Activated T-cell treated with anti-CD3 and anti-CD28 coated beads for 48 hours (primary cell): Measurements from ENCODE around the gene LGI4.

Experiments
- DNase-seq: peaks from one replicate; pipeline ENCODE4 v3.0.0-alpha.2; 2020; ENCODE audit warnings: low read depth

Gene LGI4

DNA sequence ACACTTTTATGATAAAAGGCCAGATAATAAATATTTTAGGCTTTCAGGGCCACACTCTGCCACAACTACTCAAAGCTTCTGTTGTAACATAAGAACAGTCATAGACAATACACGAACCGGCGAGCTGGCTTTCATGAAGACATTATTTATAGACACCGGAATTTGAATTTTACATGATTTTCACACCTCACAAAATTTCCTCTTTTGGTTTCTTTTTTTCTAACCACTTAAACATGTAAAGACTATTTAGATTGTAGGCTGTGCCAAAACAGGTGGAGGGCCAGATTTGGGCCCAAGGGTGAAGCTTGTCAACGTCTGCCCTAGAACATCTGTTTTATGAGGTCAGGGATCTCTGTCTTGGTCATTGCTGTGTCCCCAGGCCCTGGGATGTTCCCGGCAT lies 48.9 kb downstream of the LGI4 start:
- DNase-seq, result no peak

DNA sequence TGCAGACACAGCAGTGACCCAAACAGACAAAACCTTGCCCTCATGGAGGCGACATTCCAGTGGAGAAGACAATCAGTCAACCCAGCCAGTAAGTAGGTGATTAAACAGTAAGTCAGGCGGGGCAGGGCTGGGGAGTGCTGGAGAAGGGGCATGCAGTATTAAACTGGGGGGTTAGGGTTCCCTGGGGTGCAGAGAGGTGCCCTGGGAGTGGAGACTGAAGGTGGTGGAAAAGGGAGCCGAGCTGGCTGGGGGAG lies 50.4 kb downstream of the LGI4 start:
- no peak for DNase-seq

DNA sequence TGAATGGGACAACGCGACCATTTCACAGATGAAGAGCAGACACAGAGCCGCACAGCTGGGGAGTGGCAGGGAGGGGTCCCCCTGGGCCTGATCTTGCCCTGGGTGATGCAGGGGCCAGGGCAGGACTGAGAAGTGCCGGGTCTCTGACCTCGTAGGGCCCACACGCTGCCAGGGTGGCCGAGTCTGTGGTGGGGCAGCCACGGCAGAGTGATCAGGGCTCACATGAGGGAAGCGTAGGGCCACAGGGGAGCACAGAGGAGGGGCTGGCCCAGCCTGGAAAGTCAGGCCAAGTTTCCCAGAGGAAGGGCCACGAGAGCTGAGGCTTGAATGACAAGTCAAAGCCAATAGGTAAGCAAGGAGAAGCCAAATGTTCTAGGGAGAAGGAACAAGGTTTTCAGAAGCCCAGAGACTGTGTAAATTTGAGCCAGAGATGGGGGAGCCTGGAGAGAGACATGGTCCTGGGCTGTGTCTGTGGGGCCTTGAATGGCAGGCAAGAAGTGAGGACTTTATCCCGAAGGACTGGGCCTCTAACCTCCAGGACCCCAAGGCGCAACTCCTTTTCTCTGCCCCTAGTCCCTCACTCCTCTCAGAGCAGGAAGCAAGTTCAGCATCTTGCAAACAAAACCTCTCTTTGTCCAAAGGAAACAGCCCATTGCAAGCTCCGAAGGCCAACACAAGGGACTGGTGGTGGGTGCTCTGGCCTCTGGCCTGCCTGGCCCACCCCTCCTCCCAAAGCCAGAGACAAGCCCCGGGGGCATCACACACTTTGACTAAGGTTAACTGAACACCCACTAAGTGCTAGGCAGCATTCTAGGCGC lies 51.0 kb downstream of the LGI4 start:
- DNase-seq, result no peak

DNA sequence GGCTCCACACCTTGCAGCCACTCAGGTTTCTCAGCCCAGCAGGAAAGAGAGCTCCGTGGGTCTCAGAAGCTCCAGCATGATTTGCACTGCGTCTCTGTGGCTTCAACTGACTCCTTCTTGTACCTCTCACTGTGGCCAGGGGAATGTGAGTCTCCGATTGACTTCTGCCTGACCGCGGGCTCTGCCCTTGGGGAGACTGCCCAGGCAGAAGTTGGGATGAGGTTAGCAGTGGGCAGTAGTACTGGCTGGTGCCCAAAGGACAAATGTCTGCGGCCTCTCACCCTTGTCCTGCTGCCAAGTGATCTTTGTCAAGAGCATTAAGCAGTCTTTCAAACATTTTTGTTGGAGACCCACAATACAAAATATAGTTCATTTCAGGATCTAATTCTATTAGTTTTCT lies 53.7 kb downstream of the LGI4 start:
- no peak for DNase-seq

DNA sequence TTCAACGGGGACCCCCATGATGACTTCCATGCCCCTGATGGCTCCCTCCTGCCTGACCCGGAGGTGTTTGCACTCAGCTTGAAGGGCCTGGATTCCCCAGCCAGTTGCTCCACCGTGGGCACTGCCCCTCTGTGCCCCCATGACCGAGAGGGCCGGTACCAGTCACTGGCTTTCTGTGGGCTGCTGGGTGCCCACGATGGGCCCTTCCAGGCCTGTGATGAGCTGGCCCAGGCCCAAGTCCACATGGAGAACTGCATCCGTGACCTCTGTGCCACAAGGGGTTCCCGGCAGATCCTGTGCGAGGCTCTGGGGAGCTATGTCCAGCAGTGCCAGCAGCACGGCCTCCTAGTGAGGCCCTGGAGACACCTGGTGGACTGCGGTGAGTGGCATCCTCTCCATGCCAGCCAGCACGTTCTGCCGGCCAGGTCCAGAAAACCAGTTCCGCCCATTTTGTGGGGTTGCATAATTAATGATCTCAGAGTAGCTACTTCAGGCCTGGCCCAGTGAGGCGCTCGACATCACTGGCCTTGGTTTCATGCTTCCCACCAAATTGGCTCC lies 54.2 kb downstream of the LGI4 start:
- DNase-seq, result no peak

DNA sequence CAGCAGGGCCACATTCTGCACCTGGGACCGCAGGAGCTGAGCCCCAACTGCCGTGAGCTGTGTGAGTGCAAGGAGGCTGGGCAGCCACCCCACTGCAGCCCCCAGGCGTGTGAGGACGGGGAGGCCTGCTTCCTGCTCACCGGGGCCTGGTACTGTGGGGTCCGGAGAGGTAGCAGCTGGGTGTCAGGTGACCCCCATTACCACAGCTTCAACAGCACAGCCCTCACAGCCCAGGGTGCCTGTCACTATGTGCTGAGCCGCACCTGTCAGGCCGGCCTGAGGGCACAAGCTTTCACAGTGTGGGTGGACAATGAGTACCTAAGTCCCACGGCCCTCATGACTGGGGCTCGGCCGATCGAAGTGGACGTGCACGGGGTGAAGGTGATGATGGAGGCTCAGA lies 55.0 kb downstream of the LGI4 start:
- DNase-seq, result no peak

DNA sequence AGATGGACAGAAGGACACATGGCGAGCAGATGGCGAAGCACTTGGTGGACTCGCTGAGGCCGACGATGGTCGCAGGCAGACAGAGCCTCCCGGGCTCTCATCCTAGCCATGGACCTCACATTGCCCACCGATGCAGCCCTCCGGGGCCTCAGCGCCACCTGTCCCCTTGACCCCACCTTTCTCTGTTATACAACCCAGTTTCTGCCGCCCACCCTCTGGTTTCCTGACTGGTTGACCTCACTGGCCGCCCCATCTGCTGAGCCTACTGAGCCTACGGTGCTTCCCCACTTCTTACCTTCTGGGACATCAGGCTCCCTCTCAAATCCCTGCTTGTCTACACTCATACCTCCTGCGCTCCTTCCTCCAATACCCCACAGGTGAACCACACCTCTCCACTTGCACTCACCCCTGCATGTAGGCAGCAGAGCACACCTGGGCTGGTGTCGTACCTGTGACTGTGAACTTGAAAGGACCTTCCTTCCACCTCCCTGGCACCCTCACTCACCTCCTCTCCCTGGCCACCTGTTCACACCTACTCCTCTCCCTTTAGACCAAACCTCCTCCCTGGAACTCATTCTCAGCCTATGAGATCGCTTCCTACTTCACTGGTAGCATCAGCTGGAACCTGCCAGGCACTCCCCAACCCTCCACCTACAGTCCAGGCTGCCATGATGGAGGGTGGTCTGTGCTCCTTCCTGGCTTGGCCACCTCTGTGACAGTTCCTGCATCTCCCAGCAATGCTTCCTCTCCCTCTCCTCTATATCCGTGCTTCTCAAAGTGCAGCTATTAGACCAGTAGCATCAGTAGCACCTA lies 57.2 kb downstream of the LGI4 start:
- DNase-seq, result no peak

DNA sequence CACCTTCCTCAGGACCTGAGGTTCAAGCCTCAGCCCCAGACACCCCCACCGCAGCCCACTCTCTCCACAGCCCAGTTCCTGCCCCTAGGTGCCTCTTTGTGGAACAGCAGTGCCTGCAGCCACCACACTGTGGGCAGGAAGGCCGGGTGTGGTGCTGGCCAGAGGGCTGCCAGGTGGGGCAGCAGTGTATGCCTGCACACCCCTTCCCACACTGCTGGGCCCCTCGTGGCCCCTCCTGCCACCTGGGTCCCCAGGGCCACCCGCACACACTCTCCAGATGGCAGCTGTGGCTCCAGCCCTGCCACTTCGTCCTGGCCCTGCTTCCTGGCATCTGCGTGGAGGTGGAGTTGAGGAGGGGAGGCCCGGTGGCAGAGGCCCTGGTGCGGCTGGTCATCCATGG lies 58.2 kb downstream of the LGI4 start:
- no peak for DNase-seq

DNA sequence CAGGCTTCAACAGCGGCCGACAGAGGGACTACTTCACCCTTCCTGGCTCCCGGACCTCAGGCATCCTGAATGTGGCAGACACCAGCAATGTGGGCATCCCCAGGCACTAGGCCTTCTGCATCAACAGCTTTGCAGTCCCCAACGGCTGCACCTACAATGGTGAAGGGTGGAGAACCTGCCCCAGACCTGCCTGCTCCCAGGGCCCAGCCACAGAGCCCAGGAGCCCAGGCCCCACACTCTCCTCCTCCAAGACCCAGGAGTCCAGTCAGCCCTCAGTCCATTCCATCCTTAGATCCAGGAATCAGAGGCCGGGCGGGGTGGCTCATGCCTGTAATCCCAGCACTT lies 58.9 kb downstream of the LGI4 start:
- DNase-seq, result no peak

DNA sequence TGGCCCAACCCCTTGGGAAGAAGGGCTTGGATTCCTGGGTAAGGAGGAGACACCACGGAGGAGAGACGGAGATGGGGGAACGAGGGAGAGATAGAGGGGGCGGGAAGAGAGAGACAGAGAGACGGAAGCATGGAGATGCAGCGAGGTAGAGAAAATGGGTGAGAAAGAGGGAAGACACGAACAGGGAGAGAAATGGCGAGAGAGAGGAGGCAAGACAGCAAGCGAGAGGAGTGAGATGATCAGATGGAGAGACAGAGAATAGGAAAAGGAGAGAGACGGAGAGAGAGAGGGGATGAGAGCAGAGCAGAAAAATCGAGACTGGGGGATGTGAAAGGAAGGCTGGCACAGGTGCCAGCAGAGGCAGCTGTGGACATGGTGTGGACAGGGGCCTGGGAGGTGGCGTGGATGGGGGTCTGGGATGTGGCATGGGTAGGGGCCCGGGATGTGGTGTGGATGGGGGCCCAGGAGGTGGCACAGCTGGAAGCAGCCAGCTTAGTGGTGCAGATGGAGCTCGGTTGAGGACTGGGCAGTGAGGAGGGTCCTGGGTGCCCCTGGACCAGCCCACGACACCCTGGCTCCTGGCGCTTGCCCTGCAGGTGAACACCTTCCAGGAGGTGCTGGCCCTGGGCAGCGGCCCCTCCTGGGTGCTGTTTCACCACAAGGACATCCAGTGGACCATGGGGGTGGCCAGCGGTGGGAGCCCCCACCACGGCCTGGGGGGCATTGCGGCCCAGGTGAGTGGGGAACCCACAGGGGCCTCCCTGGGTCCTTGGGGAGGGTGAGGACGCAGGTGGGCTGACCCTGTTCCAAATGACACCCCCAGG lies 59.4 kb downstream of the LGI4 start:
- no peak for DNase-seq
